ENCODE data around the gene SLC12A3.

The SLC12A3 gene

DNA sequence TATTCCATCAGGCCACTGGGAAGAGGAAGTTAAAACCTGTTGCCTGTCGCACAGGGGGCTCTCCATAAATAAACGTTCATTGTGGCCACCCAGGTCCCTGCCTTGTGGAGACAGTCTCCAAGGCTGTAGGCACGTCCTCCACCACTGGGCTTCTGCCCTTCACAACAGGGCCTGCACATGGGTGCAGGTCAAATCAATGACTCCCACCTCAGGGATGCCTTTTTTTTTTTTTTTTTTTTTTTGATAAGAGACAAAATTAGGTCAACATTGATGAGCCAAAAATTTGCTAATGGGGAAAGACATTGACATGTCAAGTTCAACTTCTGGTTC, 12.6 kb upstream of the SLC12A3 start:
- TF ChIP-seq CTCF (IDR thresholded peaks at IDR 0.05; ENCODE audit: low read depth, low read length, missing control alignments) = no peak
- no peak overlapping the region for H3K4me3 ChIP-seq (ENCODE audit: low read depth, low read length)
- no peak for DNase-seq (ENCODE audit: low read depth)

- no peak for TF ChIP-seq CTCF (IDR thresholded peaks at IDR 0.05; ENCODE audit: low read depth, low read length, missing control alignments)
- no peak for DNase-seq (ENCODE audit: low read depth)
Measured at GRCh38 chr16:56852968-56853367, 12.0 kb upstream of the SLC12A3 start.

DNA sequence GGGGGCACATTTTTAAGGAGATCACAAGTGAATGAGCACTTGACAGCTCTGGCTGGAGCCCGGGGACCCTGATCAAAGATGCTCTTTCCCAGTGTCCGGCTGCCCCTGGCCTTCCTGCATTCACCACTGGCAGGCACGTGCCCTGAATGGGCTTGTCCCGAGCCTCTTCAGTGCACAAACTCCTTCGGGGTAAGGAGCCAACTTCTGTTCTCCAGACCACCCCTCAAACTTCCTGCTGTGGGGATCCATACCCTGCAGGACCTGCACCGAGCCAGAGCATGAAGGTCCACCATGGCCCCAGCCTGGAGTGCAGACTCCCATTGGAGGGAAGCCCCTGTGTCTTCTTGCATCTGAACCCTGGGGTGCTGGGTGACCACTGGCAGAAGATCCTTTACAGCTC, 9.8 kb upstream of the SLC12A3 start:
- no peak for TF ChIP-seq CTCF (IDR thresholded peaks at IDR 0.05; ENCODE audit: low read depth, low read length, missing control alignments)
- no peak overlapping the region for H3K4me3 ChIP-seq (ENCODE audit: low read depth, low read length)
- DNase-seq (ENCODE audit: low read depth) = no peak

More at GRCh38 chr16:56852968-56853367, 12.0 kb upstream of the SLC12A3 start:
- no peak overlapping the region for H3K4me3 ChIP-seq (ENCODE audit: low read depth, low read length)

- H3K4me3 ChIP-seq (ENCODE audit: low read depth, low read length) = no peak overlapping the region
- TF ChIP-seq CTCF (IDR thresholded peaks at IDR 0.05; ENCODE audit: low read depth, low read length, missing control alignments) = no peak
- no peak for DNase-seq (ENCODE audit: low read depth)
Measured at GRCh38 chr16:56855946-56856345, 9.1 kb upstream of the SLC12A3 start.

DNA sequence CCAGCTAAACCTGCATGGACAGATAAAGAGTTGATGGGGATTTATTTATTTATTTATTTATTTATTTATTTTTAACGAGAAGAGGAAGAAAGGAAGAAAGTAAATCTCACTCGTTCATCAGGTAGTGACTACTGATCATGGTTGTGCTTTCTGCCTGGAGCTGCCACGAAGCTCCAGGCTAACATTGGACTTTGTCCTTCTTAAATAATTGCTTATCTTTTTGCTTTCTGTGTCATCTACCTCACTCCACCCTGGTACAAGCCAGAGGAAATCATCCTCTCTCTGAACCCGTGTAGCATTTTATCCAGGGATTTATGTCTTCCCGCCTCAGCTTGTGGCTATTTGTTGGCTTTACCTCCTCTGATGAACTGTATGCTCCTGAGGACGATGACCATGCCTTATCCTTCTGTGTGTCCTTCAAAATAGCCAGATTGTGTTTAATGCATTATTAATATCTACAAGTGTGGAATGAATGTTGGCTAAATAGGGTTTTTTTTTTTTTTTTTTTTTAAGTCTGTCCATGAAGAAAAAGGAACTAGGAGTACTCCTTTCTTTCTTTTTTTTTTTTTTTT, 8.0 kb upstream of the SLC12A3 start:
- TF ChIP-seq CTCF (IDR thresholded peaks at IDR 0.05; ENCODE audit: low read depth, low read length, missing control alignments) = no peak
- H3K4me3 ChIP-seq (ENCODE audit: low read depth, low read length) = no peak overlapping the region
- DNase-seq (ENCODE audit: low read depth) = no peak

DNA sequence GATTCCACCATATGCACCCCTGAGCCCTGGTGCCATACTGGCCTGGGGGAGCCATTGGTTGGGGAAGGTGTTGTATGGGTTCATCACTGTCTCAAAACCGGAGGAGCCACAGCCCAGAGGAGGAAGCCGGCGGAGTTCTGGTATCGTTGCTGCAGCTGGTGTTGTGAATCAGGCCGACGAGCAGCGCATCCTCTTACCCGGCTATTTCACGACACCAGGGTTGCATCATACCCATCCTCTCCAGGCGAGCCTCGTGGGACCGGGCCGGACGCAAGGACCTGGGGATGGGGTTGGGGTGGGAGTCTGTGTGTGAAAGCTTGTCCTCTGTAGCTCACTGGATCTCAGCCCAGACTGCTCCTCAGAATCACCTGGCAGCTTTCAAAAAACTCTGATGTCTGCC, 6.6 kb upstream of the SLC12A3 start:
- DNase-seq (ENCODE audit: low read depth) = no peak
- no peak for TF ChIP-seq CTCF (IDR thresholded peaks at IDR 0.05; ENCODE audit: low read depth, low read length, missing control alignments)
- no peak overlapping the region for H3K4me3 ChIP-seq (ENCODE audit: low read depth, low read length)

- H3K4me3 ChIP-seq (ENCODE audit: low read depth, low read length) = no peak overlapping the region
- no peak for DNase-seq (ENCODE audit: low read depth)
- TF ChIP-seq CTCF (IDR thresholded peaks at IDR 0.05; ENCODE audit: low read depth, low read length, missing control alignments) = no peak
Measured at GRCh38 chr16:56859636-56860035, 5.4 kb upstream of the SLC12A3 start.
